ENCODE measurements around the gene GRHL3.

GRCh38 chr1:24391882-24392603 lies 72.9 kb downstream of the GRHL3 start:
- TF ChIP-seq CTCF (IDR thresholded peaks at IDR 0.05) (peak; percentile 69 to 90 (median 85)), POLR2A (IDR thresholded peaks at IDR 0.05) (no peak)
